Stimulated activated naive CD8-positive, alpha-beta T cell treated with anti-CD3 and anti-CD28 coated beads, Interleukin-15, amount 100 ng/mL, for 72 hours (primary cell): ENCODE data around the gene VTI1A.
"Not testable (repeated sequence)": the region's sequence is repeated elsewhere in the genome, so short reads cannot be mapped to it uniquely, and the experiment has no call there.

ENCODE experiments used
- ATAC-seq: fragments of 150-1000 bp; cut with Tn5 transposase; 2 replicates; pipeline ENCODE4 v1.10.0; 2021; ENCODE audit warnings: mild to moderate bottlenecking, moderate library complexity
- DNase-seq, 2 donors: peaks; one replicate each; pipeline ENCODE4 v3.0.0; 2021 to 2022
- H3K27ac Mint-ChIP-seq, 2 donors: one replicate each; pipeline ENCODE4 v1.8.0; 2022; ENCODE audit warnings: mild to moderate bottlenecking in 2 of 2, mixed read lengths in 2 of 2, moderate library complexity in 2 of 2
- H3K27me3 Mint-ChIP-seq: one replicate; pipeline ENCODE4 v1.8.0; 2022; ENCODE audit warnings: mixed read lengths
- H3K4me1 Mint-ChIP-seq: one replicate; pipeline ENCODE4 v1.8.0; 2022; ENCODE audit warnings: mild to moderate bottlenecking, mixed read lengths
- H3K4me3 Mint-ChIP-seq, 2 donors: one replicate each; pipeline ENCODE4 v1.8.0; 2022; ENCODE audit warnings: mild to moderate bottlenecking in 2 of 2, mixed read lengths in 2 of 2, moderate library complexity in 1 of 2
- H3K9me3 Mint-ChIP-seq, 2 donors: one replicate each; pipeline ENCODE4 v1.8.0; 2022; ENCODE audit warnings: mixed read lengths in 2 of 2

Gene VTI1A

DNA sequence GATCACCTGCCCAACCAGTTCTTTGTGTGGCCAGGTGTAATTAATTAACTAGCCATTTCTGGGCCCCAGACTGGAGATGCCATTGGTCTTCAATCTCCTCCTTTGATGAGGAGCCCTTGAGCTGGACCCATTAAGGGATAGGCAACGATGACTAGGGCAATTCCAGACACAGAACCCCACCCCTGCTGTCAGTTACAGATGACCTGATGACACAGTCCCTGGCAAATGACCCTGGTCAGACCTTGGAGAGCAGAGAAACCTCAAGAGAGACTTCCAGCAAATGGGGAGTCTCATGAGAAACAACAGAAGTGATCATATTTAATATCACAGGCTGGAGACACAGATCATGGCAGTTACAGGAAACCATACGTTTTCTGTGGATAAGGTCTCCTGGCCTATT lies 401.2 kb downstream of the VTI1A start:
- H3K4me3 Mint-ChIP-seq, result no peak overlapping the region

DNA sequence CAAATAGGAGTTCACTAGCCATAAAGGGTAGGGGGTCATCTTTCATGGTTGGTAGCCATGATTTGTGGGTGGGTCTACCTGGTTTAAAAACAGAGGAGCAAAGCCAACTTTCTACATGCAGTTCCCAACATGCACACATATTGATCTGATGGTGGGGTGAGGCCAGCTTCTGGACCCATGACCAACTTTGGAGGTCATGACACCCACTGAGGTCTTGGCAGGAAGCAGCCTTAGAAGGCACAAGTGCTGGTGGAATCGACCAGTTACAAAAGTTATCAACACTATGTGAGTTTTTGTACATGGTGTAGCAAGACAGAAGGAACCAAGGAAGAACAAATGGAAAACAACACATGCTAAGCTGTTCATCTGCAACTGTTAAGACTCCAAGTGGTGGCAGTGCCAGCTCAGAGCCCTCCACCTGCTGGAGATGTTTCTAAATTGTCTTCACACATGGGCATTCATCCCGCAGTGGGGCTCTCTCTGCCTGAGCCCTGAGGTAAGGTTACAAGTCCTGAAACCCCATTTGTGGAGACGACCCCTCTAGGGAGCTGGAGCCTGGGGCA lies 401.9 kb downstream of the VTI1A start:
- peaks cover 24 to 33% of the 10 kb centered on the region in 2 donors for H3K9me3 Mint-ChIP-seq
- H3K27me3 Mint-ChIP-seq, result no peaks in the 10 kb centered on the region
- no peak overlapping the region for H3K4me3 Mint-ChIP-seq
- no peak overlapping the region for H3K27ac Mint-ChIP-seq
- DNase-seq (no peak), ATAC-seq (no peak)
- no peaks in the 10 kb centered on the region for H3K4me1 Mint-ChIP-seq

More for the DNA sequence above, 401.2 kb downstream of the VTI1A start:
- H3K27me3 Mint-ChIP-seq, result no peaks in the 10 kb centered on the region
- peaks cover 24 to 40% of the 10 kb centered on the region in 2 donors for H3K9me3 Mint-ChIP-seq
- no peaks in the 10 kb centered on the region for H3K4me1 Mint-ChIP-seq
- ATAC-seq (no peak), DNase-seq (no peak)
- no peak overlapping the region for H3K27ac Mint-ChIP-seq

DNA sequence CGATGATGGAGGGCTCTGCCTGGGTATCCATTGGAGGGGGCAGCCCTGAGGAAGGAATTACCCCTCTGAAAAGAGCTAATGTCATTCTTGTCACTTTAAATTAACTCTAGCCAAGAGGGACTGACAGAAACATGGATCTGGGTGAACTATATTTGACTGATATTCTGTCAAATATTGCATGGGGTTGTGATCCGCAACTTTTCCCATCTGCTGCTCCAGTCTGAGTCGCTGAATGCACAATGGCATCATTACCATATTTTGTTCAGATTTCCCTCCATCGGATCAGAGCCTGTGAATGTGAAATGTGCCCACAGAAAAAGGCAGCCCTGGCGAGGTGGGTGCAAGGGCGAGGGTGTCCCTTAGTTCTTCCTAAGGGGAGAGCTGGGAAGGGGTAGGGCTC lies 402.5 kb downstream of the VTI1A start:
- DNase-seq, result no peak
- Mint-ChIP-seq H3K27ac (no peak overlapping the region), H3K9me3 (peaks cover 24 to 31% of the 10 kb centered on the region in 2 donors), H3K27me3 (no peaks in the 10 kb centered on the region), H3K4me3 (no peak overlapping the region), H3K4me1 (no peaks in the 10 kb centered on the region)
- no peak for ATAC-seq

DNA sequence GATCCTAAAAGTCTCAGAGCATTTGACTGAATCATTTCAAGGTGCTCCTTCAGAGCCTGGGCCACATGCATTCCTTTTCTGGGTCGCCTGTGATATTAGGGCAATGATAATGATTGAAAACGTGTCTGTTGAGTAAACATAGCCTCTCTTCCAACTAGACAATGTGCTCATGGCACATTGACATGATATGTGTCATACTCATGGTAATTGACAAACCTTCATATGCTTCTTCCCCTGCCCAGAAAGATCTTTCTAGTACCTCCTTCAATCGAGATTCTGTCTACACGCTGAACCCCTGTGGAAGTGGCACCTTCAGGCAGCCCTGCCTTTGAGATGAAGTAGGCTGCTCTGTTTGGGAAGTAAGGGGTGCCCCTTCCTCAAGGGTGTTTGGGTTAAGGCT lies 404.2 kb downstream of the VTI1A start:
- Mint-ChIP-seq H3K4me1 (no peaks in the 10 kb centered on the region), H3K9me3 (peaks cover 21 to 27% of the 10 kb centered on the region in 2 donors), H3K27me3 (no peaks in the 10 kb centered on the region), H3K27ac (peak overlapping the region in 1 of 2 donors; percentile 38), H3K4me3 (no peak overlapping the region)
- no peak for ATAC-seq
- DNase-seq, result no peak

DNA sequence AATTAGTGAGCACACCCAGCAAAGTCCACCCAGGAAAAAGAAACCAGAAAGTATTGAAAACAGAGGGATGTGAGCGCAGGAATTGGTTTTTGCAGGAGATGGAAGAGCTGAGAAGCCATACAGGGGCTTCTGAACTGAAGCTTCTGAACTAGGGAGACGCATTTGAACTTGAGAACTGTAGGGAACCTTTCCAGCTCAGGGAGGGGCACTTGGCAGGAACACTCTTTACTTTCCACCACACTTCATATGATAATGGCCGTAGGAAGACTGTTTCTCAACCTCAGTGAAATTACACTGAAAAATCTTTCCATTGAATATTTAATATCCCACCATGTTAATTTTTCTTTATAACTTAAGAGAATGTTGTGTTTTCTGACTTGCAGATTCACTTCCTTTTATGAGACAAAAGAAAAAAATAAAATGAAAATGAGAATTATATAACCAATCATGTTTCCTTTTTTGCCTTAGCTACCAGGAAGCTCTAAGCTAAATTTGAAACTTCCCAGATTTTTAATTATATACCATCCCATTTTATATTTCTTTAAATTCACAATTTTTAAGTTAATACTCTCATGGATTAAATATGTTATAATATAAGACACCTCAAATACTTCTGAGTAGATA lies 404.7 kb downstream of the VTI1A start:
- Mint-ChIP-seq H3K27ac (peak overlapping the region in 1 of 2 donors; percentile 38), H3K27me3 (no peaks in the 10 kb centered on the region), H3K4me1 (no peaks in the 10 kb centered on the region), H3K9me3 (peaks cover 20 to 29% of the 10 kb centered on the region in 2 donors), H3K4me3 (no peak overlapping the region)
- DNase-seq (no peak), ATAC-seq (no peak)

DNA sequence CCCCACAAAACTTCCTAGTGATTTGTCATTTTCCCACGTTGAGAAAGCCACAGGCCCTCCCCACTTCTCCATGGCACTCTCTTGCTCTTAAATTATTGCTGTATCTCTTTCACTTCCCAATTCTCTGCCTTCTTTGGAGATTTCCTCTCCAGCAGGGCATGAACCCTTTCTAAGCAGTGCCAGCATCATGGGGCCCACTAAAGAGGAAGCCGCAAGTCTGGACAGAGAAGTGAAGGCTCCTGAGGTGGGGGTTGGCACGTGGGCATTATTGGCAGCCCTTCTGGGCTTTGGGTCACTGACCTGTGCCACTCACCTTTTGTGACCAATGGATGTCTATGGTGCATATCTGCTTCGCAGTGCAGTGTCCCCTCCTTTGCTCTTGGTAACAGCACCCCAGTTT lies 405.3 kb downstream of the VTI1A start:
- H3K9me3 Mint-ChIP-seq, result peaks cover 15 to 24% of the 10 kb centered on the region in 2 donors
- H3K4me3 Mint-ChIP-seq, result no peak overlapping the region
- H3K27me3 Mint-ChIP-seq, result no peaks in the 10 kb centered on the region
- DNase-seq (no peak), ATAC-seq (no peak)
- H3K27ac Mint-ChIP-seq, result no peak overlapping the region
- no peaks in the 10 kb centered on the region for H3K4me1 Mint-ChIP-seq

DNA sequence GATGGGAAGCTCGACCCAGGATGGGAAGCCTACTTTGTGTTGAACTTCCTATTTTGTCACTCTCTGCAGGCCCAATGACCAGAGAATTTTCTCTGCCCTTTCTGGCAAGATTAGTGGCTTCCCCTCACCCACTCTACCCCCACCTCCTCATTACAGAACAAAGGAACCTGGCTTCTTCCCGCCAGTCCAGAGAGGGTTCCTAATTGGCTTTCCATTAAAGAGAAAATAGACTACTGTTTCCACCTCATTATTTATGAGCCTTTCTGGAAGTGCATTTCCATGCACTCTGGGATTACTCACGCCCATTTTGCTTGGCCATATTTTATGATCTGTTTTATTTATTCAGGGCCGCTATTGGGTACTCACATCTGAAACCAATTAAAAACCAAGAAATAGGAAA lies 408.1 kb downstream of the VTI1A start:
- H3K4me3 Mint-ChIP-seq, result no peak overlapping the region
- no peaks in the 10 kb centered on the region for H3K27me3 Mint-ChIP-seq
- DNase-seq (no peak), ATAC-seq (no peak)
- peak overlapping the region in 1 of 2 donors; percentile 83 for H3K27ac Mint-ChIP-seq
- no peaks in the 10 kb centered on the region for H3K4me1 Mint-ChIP-seq
- H3K9me3 Mint-ChIP-seq, result peaks cover 6 to 7% of the 10 kb centered on the region in 2 donors

DNA sequence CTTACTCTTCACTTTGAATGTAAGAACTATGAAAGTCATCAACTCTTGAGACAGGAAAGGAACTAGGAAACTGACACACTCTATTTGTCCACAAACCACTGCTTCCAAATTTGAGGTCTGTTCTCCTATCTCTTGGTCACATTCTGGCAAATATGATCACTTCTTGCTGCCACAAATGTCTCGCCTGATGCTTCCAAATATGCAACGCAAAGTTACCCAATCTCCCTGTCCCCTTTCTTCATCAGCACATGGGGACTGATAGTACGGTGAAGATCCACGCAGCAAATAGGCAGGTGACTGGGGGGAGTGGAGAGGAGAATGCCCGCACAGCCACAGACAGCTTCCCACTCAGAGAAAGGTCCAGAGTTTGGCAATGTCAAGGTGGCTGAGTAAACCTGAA lies 410.5 kb downstream of the VTI1A start:
- DNase-seq (no peak), ATAC-seq (no peak)
- no peak overlapping the region for H3K27ac Mint-ChIP-seq
- H3K4me1 Mint-ChIP-seq, result no peaks in the 10 kb centered on the region
- H3K9me3 Mint-ChIP-seq, result peaks cover 13% of the 10 kb centered on the region in 2 donors
- no peak overlapping the region for H3K4me3 Mint-ChIP-seq
- no peaks in the 10 kb centered on the region for H3K27me3 Mint-ChIP-seq

DNA sequence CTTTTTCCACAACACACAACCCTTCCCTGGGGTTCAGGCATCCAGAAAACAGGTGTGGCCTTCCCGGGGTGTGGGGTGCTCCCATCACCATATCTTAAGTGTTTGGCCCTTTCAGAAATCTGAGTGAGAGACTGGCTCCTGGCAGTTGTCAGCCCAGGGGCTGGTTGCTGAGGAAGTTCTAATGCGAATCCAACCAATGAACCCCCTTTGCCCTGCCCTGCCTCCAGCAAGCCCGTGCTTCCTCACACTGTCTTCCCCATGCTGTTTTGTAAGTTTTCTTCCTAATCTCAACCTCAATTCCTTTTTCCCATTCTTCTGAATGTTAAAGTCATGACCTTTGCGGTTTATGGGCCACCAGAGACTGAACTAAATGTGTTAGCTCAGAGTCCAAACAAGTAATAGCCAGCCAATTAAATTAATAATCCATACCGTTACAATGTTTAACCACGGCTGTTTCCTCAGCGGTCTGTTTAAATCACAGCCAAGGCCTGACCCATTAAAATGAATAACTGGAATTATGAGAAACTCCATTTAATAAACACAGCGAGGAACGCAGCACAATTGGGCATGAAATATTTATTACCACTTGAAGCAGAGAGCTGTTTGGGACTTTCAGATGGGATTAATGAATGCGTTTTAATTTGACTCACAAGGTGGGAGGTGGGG lies 412.1 kb downstream of the VTI1A start:
- H3K27ac Mint-ChIP-seq, result no peak overlapping the region
- H3K4me1 Mint-ChIP-seq, result no peaks in the 10 kb centered on the region
- no peak overlapping the region for H3K4me3 Mint-ChIP-seq
- H3K9me3 Mint-ChIP-seq, result peaks cover 13 to 14% of the 10 kb centered on the region in 2 donors
- DNase-seq (no peak), ATAC-seq (no peak)
- no peaks in the 10 kb centered on the region for H3K27me3 Mint-ChIP-seq

DNA sequence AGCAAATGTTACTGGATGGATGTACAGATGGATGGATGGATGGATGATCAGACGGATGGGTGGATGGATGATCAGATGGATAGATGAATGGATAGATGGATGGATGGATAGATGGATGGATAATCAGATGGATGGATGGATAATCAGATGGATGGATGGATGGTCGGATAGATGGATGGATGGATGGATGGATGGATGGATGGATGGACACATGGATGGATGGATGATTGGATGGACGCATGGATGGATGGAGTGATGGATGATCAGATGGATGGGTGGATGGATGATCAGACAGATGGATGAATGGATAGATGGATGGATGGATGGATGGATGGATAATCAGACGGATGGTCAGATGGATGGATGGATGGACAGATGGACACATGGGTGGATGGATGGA lies 412.8 kb downstream of the VTI1A start:
- peaks cover 13 to 21% of the 10 kb centered on the region in 2 donors for H3K9me3 Mint-ChIP-seq
- no peak for ATAC-seq
- H3K27ac Mint-ChIP-seq, result no peak overlapping the region
- H3K4me1 Mint-ChIP-seq, result no peaks in the 10 kb centered on the region
- DNase-seq, result no peak
- H3K27me3 Mint-ChIP-seq, result no peaks in the 10 kb centered on the region
- no peak overlapping the region for H3K4me3 Mint-ChIP-seq

DNA sequence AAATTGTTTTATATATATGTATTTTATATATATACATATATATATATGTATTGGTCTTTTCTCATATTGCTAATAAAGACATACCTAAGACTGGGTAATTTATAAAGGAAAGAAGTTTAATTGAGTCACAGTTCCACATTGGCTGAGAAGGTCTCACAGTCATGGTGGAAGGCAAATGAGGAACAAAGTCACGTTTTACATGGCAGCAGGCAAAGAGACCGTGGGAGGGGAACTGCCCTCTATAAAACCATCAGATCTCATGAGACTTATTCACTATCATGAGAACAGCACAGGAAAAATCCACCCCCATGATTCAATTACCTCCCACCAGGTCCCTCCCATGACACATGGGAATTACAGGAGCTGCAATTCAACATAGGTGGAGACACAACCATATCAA lies 416.4 kb downstream of the VTI1A start:
- not testable (repeated sequence) for H3K4me1 Mint-ChIP-seq, H3K27ac Mint-ChIP-seq, DNase-seq, H3K27me3 Mint-ChIP-seq, ATAC-seq, H3K4me3 Mint-ChIP-seq
- H3K9me3 Mint-ChIP-seq, result peaks cover 16 to 18% of the 10 kb centered on the region in 2 donors
